Measurements from ENCODE around the gene STAP2. TPM values are rescaled to one million over a fixed set of nuclear protein-coding genes. Genes with fewer than 3 reads are reported as not detected.
"Not testable (repeated sequence)": the region's sequence is repeated elsewhere in the genome, so short reads cannot be mapped to it uniquely, and the experiment has no call there.

Gene STAP2
- total RNA-seq, 2 donors from 2014 or later: 1.9 to 3.3 TPM

GRCh38 chr19:4302243-4302640 is 36.4 kb downstream of the STAP2 start, which contains the start of gene TMIGD2:
TSS of gene TMIGD2 (minus strand) at chr19:4302389. CDS start at chr19:4302385, 4 bp downstream.
- H3K27me3 Mint-ChIP-seq: no peaks in the 10 kb centered on the region
- peak within 1 kb of the TSS; percentile 73 for H3K4me3 Mint-ChIP-seq
- ATAC-seq: no peak
- H3K27ac Mint-ChIP-seq: peak within 1 kb of the TSS; percentile 80
- DNase-seq: no peak
- no peaks in the 10 kb centered on the region for H3K9me3 ChIP-seq (ENCODE audit: control insufficient read depth, low read length, poor library complexity, severe bottlenecking)
- peaks cover 18% of the 10 kb centered on the region for H3K4me1 Mint-ChIP-seq
- no peaks in the 10 kb centered on the region for H3K36me3 Mint-ChIP-seq (ENCODE audit: low read depth)

DNA sequence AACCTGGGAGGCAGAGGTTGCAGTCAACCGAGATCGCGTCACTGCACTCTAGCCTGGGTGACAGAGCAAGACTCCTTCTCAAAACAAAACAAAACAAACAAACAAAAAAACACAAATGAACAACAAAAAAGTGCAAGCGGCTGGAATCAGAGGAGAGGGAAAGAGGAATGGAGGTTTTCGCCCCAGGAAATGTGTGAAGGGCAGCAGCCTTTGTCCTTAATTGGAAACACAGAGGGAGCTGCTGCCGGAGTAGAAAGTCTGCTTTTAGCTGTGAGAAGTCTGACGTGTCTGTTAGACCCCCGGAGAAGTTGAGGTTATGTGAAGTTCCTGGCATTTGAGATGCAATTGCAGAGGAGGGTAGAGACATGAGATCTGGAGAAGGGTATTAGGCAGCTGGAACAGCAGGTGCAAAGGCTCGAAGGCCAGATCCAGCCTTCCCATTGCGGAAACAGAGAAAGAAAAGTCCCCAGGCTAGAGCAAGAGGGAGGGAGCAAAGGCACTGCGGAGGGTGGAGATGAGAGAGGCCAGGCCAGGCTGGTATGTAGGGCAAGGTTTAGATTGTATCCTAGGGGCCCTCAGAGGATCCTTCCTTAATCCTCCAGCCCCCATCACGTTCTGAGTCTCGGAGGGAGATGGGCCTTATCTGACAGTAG is 36.9 kb downstream of the STAP2 start:
- Mint-ChIP-seq H3K36me3 (ENCODE audit: low read depth) (no peaks in the 10 kb centered on the region), H3K27me3 (no peaks in the 10 kb centered on the region), H3K27ac (peak overlapping the region; percentile 80), H3K4me1 (peaks cover 18% of the 10 kb centered on the region), H3K4me3 (peak overlapping the region; percentile 73)
- DNase-seq (no peak), ATAC-seq (peak; percentile 29)
- H3K9me3 ChIP-seq (ENCODE audit: control insufficient read depth, low read length, poor library complexity, severe bottlenecking): no peaks in the 10 kb centered on the region

GRCh38 chr19:4300589-4300988 is 38.0 kb downstream of the STAP2 start:
- no peak for ATAC-seq
- H3K36me3 Mint-ChIP-seq (ENCODE audit: low read depth): no peaks in the 10 kb centered on the region
- H3K27ac Mint-ChIP-seq: no peak overlapping the region
- no peaks in the 10 kb centered on the region for H3K9me3 ChIP-seq (ENCODE audit: control insufficient read depth, low read length, poor library complexity, severe bottlenecking)
- H3K27me3 Mint-ChIP-seq: no peaks in the 10 kb centered on the region
- H3K4me3 Mint-ChIP-seq: no peak overlapping the region
- no peak for DNase-seq
- H3K4me1 Mint-ChIP-seq: peaks cover 18% of the 10 kb centered on the region

DNA sequence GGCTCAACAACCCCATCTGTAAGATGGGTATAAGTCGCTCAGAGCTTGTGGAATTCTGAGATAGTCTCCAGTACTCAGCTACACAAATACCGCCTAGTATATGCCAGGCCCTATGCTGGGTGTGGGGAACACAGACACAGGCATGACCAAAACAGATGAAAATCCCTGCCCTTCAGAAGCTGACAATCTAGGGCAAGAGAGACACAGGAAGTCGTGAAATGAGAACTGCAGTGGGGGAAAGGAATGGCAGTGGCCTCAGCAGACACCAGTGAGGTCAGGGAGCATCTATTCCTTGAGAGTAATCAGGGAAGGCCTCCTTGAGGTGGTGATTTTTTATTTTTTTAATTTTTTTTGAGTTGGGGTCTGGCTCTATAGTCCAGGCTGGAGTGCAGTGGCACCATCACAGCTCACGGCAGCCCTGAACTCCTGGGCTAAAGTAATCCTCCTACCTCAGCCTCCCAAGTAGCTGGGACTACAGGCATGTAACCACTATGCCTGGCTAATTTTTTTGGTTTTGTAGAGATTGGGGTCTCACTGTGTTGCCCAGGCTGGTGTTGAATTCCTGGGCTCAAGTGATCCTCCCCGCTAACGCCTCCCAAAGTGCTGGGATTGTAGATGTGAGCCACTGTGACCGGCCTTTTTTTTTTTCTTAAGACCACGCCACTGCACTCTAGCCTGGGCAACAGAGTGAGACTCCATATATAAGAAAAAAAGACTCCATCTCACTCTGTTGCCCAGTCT is 39.6 kb downstream of the STAP2 start:
- H3K9me3 ChIP-seq (ENCODE audit: control insufficient read depth, low read length, poor library complexity, severe bottlenecking): no peaks in the 10 kb centered on the region
- DNase-seq (no peak), ATAC-seq (no peak)
- Mint-ChIP-seq H3K4me3 (no peak overlapping the region), H3K36me3 (ENCODE audit: low read depth) (no peaks in the 10 kb centered on the region), H3K4me1 (peaks cover 15% of the 10 kb centered on the region), H3K27me3 (no peaks in the 10 kb centered on the region), H3K27ac (no peak overlapping the region)

- peaks cover 11% of the 10 kb centered on the region for H3K4me1 Mint-ChIP-seq
- H3K9me3 ChIP-seq (ENCODE audit: control insufficient read depth, low read length, poor library complexity, severe bottlenecking): no peaks in the 10 kb centered on the region
- H3K4me3 Mint-ChIP-seq: no peak overlapping the region
- H3K27ac Mint-ChIP-seq: no peak overlapping the region
- H3K36me3 Mint-ChIP-seq (ENCODE audit: low read depth): no peaks in the 10 kb centered on the region
- DNase-seq (no peak), ATAC-seq (no peak)
- H3K27me3 Mint-ChIP-seq: no peaks in the 10 kb centered on the region
Observed at GRCh38 chr19:4297901-4298809, 40.5 kb downstream of the STAP2 start.

- no peak overlapping the region for H3K27ac Mint-ChIP-seq
- H3K4me3 Mint-ChIP-seq: no peak overlapping the region
- no peaks in the 10 kb centered on the region for H3K4me1 Mint-ChIP-seq
- H3K36me3 Mint-ChIP-seq (ENCODE audit: low read depth): no peaks in the 10 kb centered on the region
- no peaks in the 10 kb centered on the region for H3K9me3 ChIP-seq (ENCODE audit: control insufficient read depth, low read length, poor library complexity, severe bottlenecking)
- ATAC-seq: no peak
- no peak for DNase-seq
- H3K27me3 Mint-ChIP-seq: no peaks in the 10 kb centered on the region
Observed at GRCh38 chr19:4295972-4296771, 42.5 kb downstream of the STAP2 start.

DNA sequence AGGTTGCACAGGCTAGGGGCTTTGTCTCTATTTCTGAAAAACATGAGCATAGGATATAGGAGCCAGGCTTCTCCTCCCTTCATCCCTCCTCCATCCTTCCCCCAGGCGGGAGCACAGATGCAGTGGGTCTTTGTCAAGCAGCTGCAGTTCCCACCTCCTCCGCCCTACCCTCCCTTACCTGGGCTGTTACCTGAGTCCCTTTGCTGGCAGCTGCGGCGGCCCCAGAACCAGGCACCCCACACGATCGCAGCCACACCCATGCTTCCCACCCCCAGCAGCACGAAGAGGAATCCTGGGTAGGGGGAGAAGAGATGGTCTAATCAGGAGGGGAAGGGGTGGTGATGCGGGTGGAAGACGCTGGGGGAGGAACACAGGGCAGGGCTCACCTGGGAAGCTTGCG is 44.2 kb downstream of the STAP2 start:
- Mint-ChIP-seq H3K4me1 (no peaks in the 10 kb centered on the region), H3K27me3 (no peaks in the 10 kb centered on the region), H3K36me3 (ENCODE audit: low read depth) (no peaks in the 10 kb centered on the region), H3K4me3 (no peak overlapping the region), H3K27ac (no peak overlapping the region)
- H3K9me3 ChIP-seq (ENCODE audit: control insufficient read depth, low read length, poor library complexity, severe bottlenecking): no peaks in the 10 kb centered on the region
- DNase-seq: no peak
- no peak for ATAC-seq

DNA sequence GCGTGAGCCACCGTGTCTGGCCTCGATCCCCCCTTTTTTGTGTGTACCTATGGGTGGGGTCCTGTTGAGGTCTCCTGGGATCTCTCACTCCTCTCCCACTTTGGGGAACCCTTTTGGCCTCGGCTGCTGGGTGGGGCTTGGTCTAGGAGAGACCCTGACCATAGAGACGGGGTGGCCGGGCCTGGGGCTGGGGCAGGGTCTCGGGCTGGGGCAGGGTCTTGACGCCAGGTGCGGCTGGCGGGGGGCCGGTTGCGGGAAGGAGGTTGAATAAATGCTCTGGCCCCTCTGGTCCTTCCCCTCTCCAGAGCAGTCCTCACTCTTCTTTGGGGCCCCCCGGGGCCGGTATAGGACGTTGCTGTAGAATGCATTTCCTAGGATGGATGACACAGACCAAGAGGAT is 46.1 kb downstream of the STAP2 start:
- H3K9me3 ChIP-seq (ENCODE audit: control insufficient read depth, low read length, poor library complexity, severe bottlenecking): no peaks in the 10 kb centered on the region
- Mint-ChIP-seq H3K4me3 (no peak overlapping the region), H3K36me3 (ENCODE audit: low read depth) (no peaks in the 10 kb centered on the region), H3K4me1 (no peaks in the 10 kb centered on the region), H3K27ac (no peak overlapping the region), H3K27me3 (no peaks in the 10 kb centered on the region)
- DNase-seq (no peak), ATAC-seq (no peak)

GRCh38 chr19:4291184-4291732 is 47.4 kb downstream of the STAP2 start:
- H3K4me1 Mint-ChIP-seq: peaks cover 1% of the 10 kb centered on the region
- H3K9me3 ChIP-seq (ENCODE audit: control insufficient read depth, low read length, poor library complexity, severe bottlenecking): no peaks in the 10 kb centered on the region
- H3K36me3 Mint-ChIP-seq (ENCODE audit: low read depth): no peaks in the 10 kb centered on the region
- no peak for DNase-seq
- no peak overlapping the region for H3K27ac Mint-ChIP-seq
- no peak for ATAC-seq
- no peak overlapping the region for H3K4me3 Mint-ChIP-seq
- no peaks in the 10 kb centered on the region for H3K27me3 Mint-ChIP-seq

- DNase-seq: no peak
- Mint-ChIP-seq H3K27ac (no peak overlapping the region), H3K27me3 (peaks cover 6% of the 10 kb centered on the region), H3K4me3 (no peak overlapping the region), H3K4me1 (peaks cover 2% of the 10 kb centered on the region), H3K36me3 (ENCODE audit: low read depth) (no peaks in the 10 kb centered on the region)
- H3K9me3 ChIP-seq (ENCODE audit: control insufficient read depth, low read length, poor library complexity, severe bottlenecking): no peaks in the 10 kb centered on the region
- ATAC-seq: no peak
Observed at GRCh38 chr19:4288091-4288777, 50.4 kb downstream of the STAP2 start.

DNA sequence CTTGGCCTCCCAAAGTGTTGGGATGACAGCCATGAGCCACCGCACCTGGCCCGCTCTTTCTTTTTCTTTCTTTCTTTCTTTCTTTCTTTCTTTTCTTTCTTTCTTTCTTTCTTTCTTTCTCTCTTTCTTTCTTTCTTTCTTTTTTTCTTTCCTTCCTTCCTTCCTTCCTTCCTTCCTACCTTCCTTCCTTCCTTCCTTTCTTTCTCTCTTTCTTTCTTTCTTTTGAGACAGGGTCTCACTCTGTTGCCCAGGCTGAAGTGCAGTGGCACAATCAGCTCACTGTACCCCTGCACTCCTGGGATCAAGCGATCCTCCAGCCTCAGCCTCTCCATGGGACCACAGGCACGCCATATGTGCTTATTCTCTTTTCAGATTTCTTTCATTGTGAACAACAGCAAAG is 52.5 kb downstream of the STAP2 start:
- not testable (repeated sequence) for DNase-seq; H3K27me3 Mint-ChIP-seq; H3K36me3 Mint-ChIP-seq (ENCODE audit: low read depth); ATAC-seq; H3K4me1 Mint-ChIP-seq; H3K9me3 ChIP-seq (ENCODE audit: control insufficient read depth, low read length, poor library complexity, severe bottlenecking); H3K4me3 Mint-ChIP-seq; H3K27ac Mint-ChIP-seq

GRCh38 chr19:4284974-4285373 is 53.7 kb downstream of the STAP2 start:
- H3K4me3 Mint-ChIP-seq: no peak overlapping the region
- no peak for DNase-seq
- H3K9me3 ChIP-seq (ENCODE audit: control insufficient read depth, low read length, poor library complexity, severe bottlenecking): no peaks in the 10 kb centered on the region
- H3K36me3 Mint-ChIP-seq (ENCODE audit: low read depth): no peaks in the 10 kb centered on the region
- no peak for ATAC-seq
- H3K27ac Mint-ChIP-seq: no peak overlapping the region
- H3K27me3 Mint-ChIP-seq: peaks cover 13% of the 10 kb centered on the region
- H3K4me1 Mint-ChIP-seq: peaks cover 4% of the 10 kb centered on the region
